Prostate gland (tissue), 2 donors: ENCODE measurements around the gene SOWAHB. TPM values are rescaled to one million over a fixed set of nuclear protein-coding genes. Genes with fewer than 3 reads are reported as not detected.

Source experiments
- DNase-seq: peaks from one replicate; pipeline ENCODE4 v3.0.0-alpha.2; 2019; ENCODE audit warnings: low spot score
- H3K27ac ChIP-seq, 2 donors: fragments of 200-600 bp; sonication (generic); 2 replicates each; pipeline ENCODE4 v1.5.1; 2017 to 2019
- H3K27me3 ChIP-seq: fragments of 200-600 bp; sonication (generic); replicated peaks from 2 replicates; pipeline ENCODE4 v1.5.1; 2019; ENCODE audit not compliant: insufficient read depth
- H3K36me3 ChIP-seq, 2 donors: fragments of 200-600 bp; sonication (generic); 1 replicate in 1 of 2; 2 replicates in 1 of 2; pipeline versions ENCODE4 v1.5.1 to v1.8.1; 2017 to 2019
- H3K4me1 ChIP-seq: fragments of 200-600 bp; sonication (generic); replicated peaks from 2 replicates; pipeline ENCODE4 v1.5.1; 2019
- H3K4me3 ChIP-seq, 2 donors: fragments of 200-600 bp; sonication (generic); 2 replicates each; pipeline ENCODE4 v1.5.1; 2017 to 2019
- H3K9me3 ChIP-seq: fragments of 200-600 bp; sonication (generic); 2 replicates; pipeline ENCODE4 v1.5.1; 2017
- CTCF ChIP-seq, 4 experiments: fragments of 200-600 bp in 2 of 4; fragments of 450-650 bp in 2 of 4; sonication (generic) in 2 of 4; IDR thresholded peaks; 1 replicate in 3 of 4; 2 replicates in 1 of 4; pipeline ENCODE4 v1.5.1; 2016 to 2019; ENCODE audit warnings: antibody characterized with exemption in 4 of 4, mild to moderate bottlenecking in 2 of 4, moderate library complexity in 2 of 4
- POLR2A ChIP-seq: fragments of 450-650 bp; IDR thresholded peaks from one replicate; pipeline ENCODE4 v1.6.1; 2016; ENCODE audit warnings: antibody characterized with exemption, mild to moderate bottlenecking
- POLR2AphosphoS5 ChIP-seq: sonication (generic); formaldehyde crosslinking; IDR thresholded peaks from one replicate; pipeline ENCODE4 v1.6.1; 2017; ENCODE audit warnings: antibody characterized with exemption
- WGBS: methylation state at CpG from one replicate; pipeline ENCODE4 v1.1.5; 2018; 5-methylcytosine and 5-hydroxymethylcytosine counted together
- intact Hi-C: fragments of 100-400 bp; cut with DNase I; formaldehyde crosslinking; loops from one replicate; pipeline ENCODE4 v1.14.2; 2022
- total RNA-seq, 2 donors: library from RNA; depleted of rRNA; stranded (reverse); fragments of >200 nt; gene quantifications; one replicate each; pipeline ENCODE4 v1.1.0, GENCODE V29; 2016

Gene SOWAHB
- total RNA-seq, 2 donors from 2014 or later: 1.8 to 3.9 TPM

- Histone ChIP-seq H3K9me3 (no peaks in the 10 kb centered on the region), H3K27me3 (no peaks in the 10 kb centered on the region), H3K36me3 (no peaks in the 10 kb centered on the region), H3K27ac (no peak overlapping the region), H3K4me1 (no peaks in the 10 kb centered on the region), H3K4me3 (no peak overlapping the region)
- WGBS: 98% methylated on average over 8 of the region's 8 CpGs
- DNase-seq: no peak
- no peak for TF ChIP-seq POLR2A
- no peak for TF ChIP-seq POLR2AphosphoS5
- no peak for TF ChIP-seq CTCF (IDR thresholded peaks at IDR 0.05)
- intact Hi-C loops: no loop called here
Measured at GRCh38 chr4:76896048-76896447, 1.9 kb downstream of the SOWAHB start.

GRCh38 chr4:76895619-76896018 is 2.3 kb downstream of the SOWAHB start:
- TF ChIP-seq POLR2AphosphoS5: no peak
- no peak for TF ChIP-seq CTCF (IDR thresholded peaks at IDR 0.05)
- no peak for TF ChIP-seq POLR2A
- DNase-seq: no peak
- no peaks in the 10 kb centered on the region for H3K4me1 ChIP-seq
- intact Hi-C loops: no loop called here
- no peak overlapping the region for H3K4me3 ChIP-seq
- no peaks in the 10 kb centered on the region for H3K27me3 ChIP-seq
- 95% methylated on average over 6 of the region's 6 CpGs for WGBS
- H3K9me3 ChIP-seq: no peaks in the 10 kb centered on the region
- H3K27ac ChIP-seq: no peak overlapping the region
- no peaks in the 10 kb centered on the region for H3K36me3 ChIP-seq

GRCh38 chr4:76894537-76895255 is 3.2 kb downstream of the SOWAHB start:
- TF ChIP-seq POLR2AphosphoS5 (no peak), POLR2A (no peak), CTCF (IDR thresholded peaks at IDR 0.05) (no peak)
- whole genome bisulfite sequencing: 69% methylated on average over 6 of the region's 6 CpGs
- Histone ChIP-seq H3K4me1 (no peaks in the 10 kb centered on the region), H3K4me3 (no peak overlapping the region), H3K9me3 (no peaks in the 10 kb centered on the region), H3K36me3 (no peaks in the 10 kb centered on the region), H3K27ac (no peak overlapping the region), H3K27me3 (no peaks in the 10 kb centered on the region)
- intact Hi-C loops: no loop called here
- no peak for DNase-seq

GRCh38 chr4:76892601-76893000 is 5.3 kb downstream of the SOWAHB start:
- Histone ChIP-seq H3K4me1 (no peaks in the 10 kb centered on the region), H3K36me3 (no peaks in the 10 kb centered on the region), H3K27ac (no peak overlapping the region), H3K4me3 (no peak overlapping the region), H3K9me3 (no peaks in the 10 kb centered on the region), H3K27me3 (no peaks in the 10 kb centered on the region)
- TF ChIP-seq POLR2AphosphoS5: no peak
- no peak for TF ChIP-seq CTCF (IDR thresholded peaks at IDR 0.05)
- intact Hi-C loops: no loop called here
- 55% methylated on average over 3 of the region's 3 CpGs for WGBS
- no peak for DNase-seq

- intact Hi-C loops: no loop called here
- Histone ChIP-seq H3K27me3 (no peaks in the 10 kb centered on the region), H3K27ac (no peak overlapping the region), H3K36me3 (no peaks in the 10 kb centered on the region), H3K9me3 (no peaks in the 10 kb centered on the region), H3K4me1 (no peaks in the 10 kb centered on the region), H3K4me3 (no peak overlapping the region)
- 56% methylated on average over 1 of the region's 1 CpG for WGBS
- TF ChIP-seq CTCF (IDR thresholded peaks at IDR 0.05) (no peak), POLR2A (no peak), POLR2AphosphoS5 (no peak)
- no peak for DNase-seq
Measured at GRCh38 chr4:76892001-76892400, 5.9 kb downstream of the SOWAHB start.
